ENCODE data around the gene MLNR. TPM values are rescaled to one million over a fixed set of nuclear protein-coding genes. Genes with fewer than 3 reads are reported as not detected.

MLNR gene
- total RNA-seq, 2 donors from 2014 or later = 0.19 TPM; not detected in 1

DNA sequence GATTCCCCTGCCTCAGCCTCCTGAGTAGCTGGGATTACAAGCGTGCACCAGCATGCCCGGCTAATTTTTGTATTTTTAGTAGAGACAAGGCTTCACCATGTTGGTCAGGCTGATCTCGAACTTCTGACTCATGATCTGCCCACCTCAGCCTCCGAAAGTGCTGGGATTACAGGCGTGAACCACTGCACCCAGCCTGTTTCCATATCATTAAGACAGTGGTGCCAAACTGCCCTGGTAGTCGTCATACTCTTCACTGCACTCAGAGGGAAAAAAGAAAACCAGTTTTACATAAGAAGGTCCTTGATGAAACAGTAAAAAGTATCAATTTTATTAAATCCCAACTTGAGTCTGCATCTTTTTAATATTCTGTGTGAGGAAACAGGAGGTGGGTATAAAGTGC is 42.5 kb downstream of the MLNR start:
- H3K36me3 Mint-ChIP-seq (ENCODE audit: insufficient read depth in 2 of 2) = peaks cover 2 to 15% of the 10 kb centered on the region in 2 donors
- H3K27me3 Mint-ChIP-seq (ENCODE audit: low read depth) = no peaks in the 10 kb centered on the region
- H3K4me1 Mint-ChIP-seq (ENCODE audit: low read depth) = peaks cover 10% of the 10 kb centered on the region
- no peak overlapping the region for H3K4me3 Mint-ChIP-seq
- ATAC-seq (replicated peaks in 1 of 2) (peak in 1 of 2 donors; percentile 53), DNase-seq (no peak)
- no peak overlapping the region for H3K27ac Mint-ChIP-seq
- no peaks in the 10 kb centered on the region for H3K9me3 Mint-ChIP-seq

- H3K27ac Mint-ChIP-seq = no peak overlapping the region
- no peak for ATAC-seq (replicated peaks in 1 of 2)
Observed at GRCh38 chr13:49265822-49266221, 45.7 kb downstream of the MLNR start.

GRCh38 chr13:49271264-49271663 is 51.1 kb downstream of the MLNR start:
- Mint-ChIP-seq H3K4me3 (peak overlapping the region in 1 of 2 donors; percentile 13), H3K27ac (peak overlapping the region; percentile 30), H3K27me3 (ENCODE audit: low read depth) (no peaks in the 10 kb centered on the region), H3K36me3 (ENCODE audit: insufficient read depth in 2 of 2) (peaks cover 0 to 3% of the 10 kb centered on the region in 2 donors), H3K4me1 (ENCODE audit: low read depth) (peaks cover 13% of the 10 kb centered on the region), H3K9me3 (no peaks in the 10 kb centered on the region)
- ATAC-seq (replicated peaks in 1 of 2) (peak; percentile 84 to 98), DNase-seq (no peak)

More at GRCh38 chr13:49265822-49266221, 45.7 kb downstream of the MLNR start:
- H3K27me3 Mint-ChIP-seq (ENCODE audit: low read depth) = no peaks in the 10 kb centered on the region
- H3K4me1 Mint-ChIP-seq (ENCODE audit: low read depth) = peaks cover 2% of the 10 kb centered on the region
- no peak for DNase-seq
- H3K9me3 Mint-ChIP-seq = no peaks in the 10 kb centered on the region
- H3K36me3 Mint-ChIP-seq (ENCODE audit: insufficient read depth in 2 of 2) = peaks cover 0 to 8% of the 10 kb centered on the region in 2 donors
- H3K4me3 Mint-ChIP-seq = no peak overlapping the region

Other genes with a start within 250 kb of the MLNR start
- 10 to 100 TPM; 26.7 to 33.1 TPM for gene FNDC3A, start 244.4 kb upstream of the MLNR start, total RNA-seq
- 10 to 100 TPM; 13.4 to 14.8 TPM for gene CDADC1, start 27.6 kb downstream of the MLNR start, total RNA-seq
- 1 to 10 TPM; 4.4 to 10.0 TPM for gene CAB39L, start 223.7 kb downstream of the MLNR start, total RNA-seq
- 10 to 100 TPM; 20.5 to 21.3 TPM for gene SETDB2, start 223.9 kb downstream of the MLNR start, total RNA-seq